Naive thymus-derived CD4-positive, alpha-beta T cell (primary cell): Measurements from ENCODE around the gene SCMH1. TPM values are rescaled to one million over a fixed set of nuclear protein-coding genes. Genes with fewer than 3 reads are reported as not detected.
A peak's percentile ranks its signal among the peaks of the same experiment; 100 is the strongest.

ENCODE experiments used
- ATAC-seq: fragments of 150-1000 bp; cut with Tn5 transposase; 2 replicates; pipeline ENCODE4 v1.10.0; 2021; ENCODE audit warnings: mild to moderate bottlenecking, moderate library complexity
- CTCF ChIA-PET: fragments of 350-600 bp; sonication (Branson Sonifier 250); formaldehyde crosslinking; loops from one replicate; lab custom pipeline; 2021; ENCODE audit warnings: antibody characterized with exemption; lab: Charles Lee
- POLR2A ChIA-PET: fragments of 350-600 bp; sonication (Branson Sonifier 250); formaldehyde crosslinking; loops from one replicate; lab custom pipeline; 2021; ENCODE audit warnings: antibody characterized with exemption, inconsistent platforms; lab: Charles Lee
- DNase-seq, 9 donors: peaks; one replicate each; pipeline versions ENCODE4 v3.0.0 to v3.0.0-alpha.2; 2020 to 2022; ENCODE audit warnings: mixed read lengths in 1 of 9
- H3K27ac ChIP-seq: one replicate; pipeline ENCODE4 v1.7.0; 2013; ENCODE audit warnings: mild to moderate bottlenecking, low read depth, low read length, moderate library complexity
- H3K27me3 ChIP-seq, 2 donors: one replicate each; pipeline ENCODE4 v1.7.0; 2013; ENCODE audit warnings: low read length in 2 of 2, mild to moderate bottlenecking in 2 of 2, moderate library complexity in 2 of 2; ENCODE audit not compliant: control insufficient read depth in 2 of 2, insufficient read depth in 2 of 2
- H3K36me3 ChIP-seq, 3 experiments: 1 replicate in 2 of 3; 2 replicates in 1 of 3; pipeline ENCODE4 v1.7.0; 2013; ENCODE audit warnings: low read length in 3 of 3, mild to moderate bottlenecking in 3 of 3, moderate library complexity in 1 of 3; ENCODE audit not compliant: insufficient read depth in 3 of 3, control insufficient read depth in 2 of 3
- H3K4me1 ChIP-seq, 2 donors: one replicate each; pipeline ENCODE4 v1.7.0; 2013; ENCODE audit warnings: low read length in 2 of 2, mild to moderate bottlenecking in 2 of 2, moderate library complexity in 1 of 2; ENCODE audit not compliant: control insufficient read depth in 2 of 2, insufficient read depth in 2 of 2
- H3K4me3 ChIP-seq: 2 replicates; pipeline ENCODE4 v1.7.0; 2013; ENCODE audit warnings: mild to moderate bottlenecking, low read length
- H3K9me3 ChIP-seq, 3 experiments: 1 replicate in 2 of 3; 2 replicates in 1 of 3; pipeline ENCODE4 v1.7.0; 2013; ENCODE audit warnings: low read length in 3 of 3; ENCODE audit not compliant: control insufficient read depth in 2 of 3
- H3K27ac Mint-ChIP-seq, 9 donors: one replicate each; pipeline ENCODE4 v1.8.0; 2020 to 2022; ENCODE audit warnings: mixed read lengths in 9 of 9, mild to moderate bottlenecking in 8 of 9, moderate library complexity in 5 of 9, inconsistent platforms in 2 of 9
- H3K27me3 Mint-ChIP-seq, 5 donors: one replicate each; pipeline ENCODE4 v1.8.0; 2021 to 2022; ENCODE audit warnings: mixed read lengths in 5 of 5, mild to moderate bottlenecking in 1 of 5
- H3K36me3 Mint-ChIP-seq, 5 donors: one replicate each; pipeline ENCODE4 v1.8.0; 2020 to 2022; ENCODE audit warnings: mixed read lengths in 5 of 5, mild to moderate bottlenecking in 3 of 5, inconsistent platforms in 1 of 5
- H3K4me1 Mint-ChIP-seq, 7 donors: one replicate each; pipeline ENCODE4 v1.8.0; 2020 to 2022; ENCODE audit warnings: mixed read lengths in 7 of 7, mild to moderate bottlenecking in 3 of 7, inconsistent platforms in 1 of 7
- H3K4me3 Mint-ChIP-seq, 10 donors: one replicate each; pipeline ENCODE4 v1.8.0; 2020 to 2022; ENCODE audit warnings: mild to moderate bottlenecking in 10 of 10, mixed read lengths in 10 of 10, moderate library complexity in 6 of 10, inconsistent platforms in 2 of 10
- H3K9me3 Mint-ChIP-seq, 11 donors: one replicate each; pipeline ENCODE4 v1.8.0; 2020 to 2022; ENCODE audit warnings: mixed read lengths in 11 of 11, mild to moderate bottlenecking in 4 of 11, inconsistent platforms in 1 of 11, moderate library complexity in 1 of 11
- intact Hi-C, 2 donors: fragments of 100-400 bp; cut with micrococcal nuclease; formaldehyde crosslinking; loops; one replicate each; pipeline ENCODE4 v1.15.1; 2023
- polyA plus RNA-seq, 2 donors: library from polyadenylated mRNA; unstranded; fragments of 300-500 nt; fragmentation: Illumina TruSeq; gene quantifications; one replicate each; pipeline ENCODE4 v1.2.3, GENCODE V29; 2021
- total RNA-seq, 6 experiments: library from RNA in 5 of 6; stranded (reverse) in 5 of 6; gene quantifications; 1 replicate in 5 of 6; 2 replicates in 1 of 6; pipeline ENCODE4 v1.2.3 and lab custom pipeline; 2021 to 2026

Gene SCMH1
- total and polyA plus RNA-seq, 7 experiments from 2014 or later = 3.6 to 18.6 (median 16.8) TPM

GRCh38 chr1:41032147-41032546, 210.0 kb downstream of the SCMH1 start:
- no peak overlapping the region for H3K4me3 Mint-ChIP-seq
- Histone ChIP-seq H3K9me3 (no peaks in the 10 kb centered on the region), H3K4me3 (no peak overlapping the region), H3K27me3 (no peaks in the 10 kb centered on the region), H3K27ac (no peak overlapping the region), H3K4me1 (no peaks in the 10 kb centered on the region), H3K36me3 (peaks cover 0 to 69% (median 0%) of the 10 kb centered on the region in 3 experiments)
- no peaks in the 10 kb centered on the region for H3K27me3 Mint-ChIP-seq
- ChIA-PET POLR2A (no interaction called here), CTCF (no interaction called here)
- intact Hi-C loops = no loop called here
- H3K4me1 Mint-ChIP-seq = peaks cover 0 to 2% (median 0%) of the 10 kb centered on the region in 7 donors
- ATAC-seq = no peak
- H3K9me3 Mint-ChIP-seq = peaks cover 0 to 2% (median 0%) of the 10 kb centered on the region in 11 donors
- H3K27ac Mint-ChIP-seq = peak overlapping the region in 1 of 9 donors; percentile 58
- peaks cover 15 to 40% (median 17%) of the 10 kb centered on the region in 5 donors for H3K36me3 Mint-ChIP-seq
- no peak for DNase-seq

- H3K27me3 ChIP-seq = no peaks in the 10 kb centered on the region
- Mint-ChIP-seq H3K4me1 (peaks cover 0 to 8% (median 4%) of the 10 kb centered on the region in 7 donors), H3K9me3 (peaks cover 0 to 2% (median 0%) of the 10 kb centered on the region in 11 donors), H3K27ac (no peak overlapping the region), H3K27me3 (no peaks in the 10 kb centered on the region), H3K4me3 (no peak overlapping the region), H3K36me3 (peaks cover 15 to 40% (median 17%) of the 10 kb centered on the region in 5 donors)
- H3K36me3 ChIP-seq = peaks cover 0 to 63% (median 0%) of the 10 kb centered on the region in 3 experiments
- ChIA-PET POLR2A (no interaction called here), CTCF (no interaction called here)
- ATAC-seq = no peak
- no peak overlapping the region for H3K4me3 ChIP-seq
- H3K9me3 ChIP-seq = no peaks in the 10 kb centered on the region
- intact Hi-C loops = no loop called here
- H3K4me1 ChIP-seq = no peaks in the 10 kb centered on the region
- no peak for DNase-seq
- no peak overlapping the region for H3K27ac ChIP-seq
Observed at GRCh38 chr1:41030872-41031616, 211.1 kb downstream of the SCMH1 start.

GRCh38 chr1:41028034-41028642, 214.0 kb downstream of the SCMH1 start:
- Histone ChIP-seq H3K9me3 (no peaks in the 10 kb centered on the region), H3K27me3 (no peaks in the 10 kb centered on the region), H3K36me3 (peaks cover 0 to 36% (median 0%) of the 10 kb centered on the region in 3 experiments), H3K4me1 (no peaks in the 10 kb centered on the region), H3K4me3 (no peak overlapping the region), H3K27ac (no peak overlapping the region)
- H3K4me1 Mint-ChIP-seq = peaks cover 0 to 8% (median 4%) of the 10 kb centered on the region in 7 donors
- H3K27ac Mint-ChIP-seq = no peak overlapping the region
- ATAC-seq (no peak), DNase-seq (no peak)
- H3K4me3 Mint-ChIP-seq = no peak overlapping the region
- peaks cover 0 to 2% (median 0%) of the 10 kb centered on the region in 11 donors for H3K9me3 Mint-ChIP-seq
- CTCF ChIA-PET = no interaction called here
- H3K27me3 Mint-ChIP-seq = no peaks in the 10 kb centered on the region
- peaks cover 10 to 32% (median 14%) of the 10 kb centered on the region in 5 donors for H3K36me3 Mint-ChIP-seq
- intact Hi-C loops = no loop called here
- POLR2A ChIA-PET = no interaction called here

- Mint-ChIP-seq H3K4me3 (no peak overlapping the region), H3K27me3 (no peaks in the 10 kb centered on the region), H3K9me3 (no peaks in the 10 kb centered on the region), H3K4me1 (peaks cover 0 to 14% (median 12%) of the 10 kb centered on the region in 7 donors), H3K36me3 (peaks cover 4 to 22% (median 10%) of the 10 kb centered on the region in 5 donors), H3K27ac (peak overlapping the region in 3 of 9 donors; percentile 6 to 74 (median 65))
- ATAC-seq = no peak
- no peak for DNase-seq
- Histone ChIP-seq H3K27ac (no peak overlapping the region), H3K4me1 (no peaks in the 10 kb centered on the region), H3K9me3 (no peaks in the 10 kb centered on the region), H3K4me3 (no peak overlapping the region), H3K27me3 (no peaks in the 10 kb centered on the region), H3K36me3 (peaks cover 0 to 23% (median 0%) of the 10 kb centered on the region in 3 experiments)
- ChIA-PET POLR2A (no interaction called here), CTCF (no interaction called here)
- intact Hi-C loops = no loop called here
Observed at GRCh38 chr1:41025979-41026819, 215.9 kb downstream of the SCMH1 start.

GRCh38 chr1:41024953-41025352, 217.2 kb downstream of the SCMH1 start:
- H3K27ac Mint-ChIP-seq = peak overlapping the region in 1 of 9 donors; percentile 41

GRCh38 chr1:41023279-41023990, 218.7 kb downstream of the SCMH1 start:
- H3K27ac Mint-ChIP-seq = peak overlapping the region in 1 of 9 donors; percentile 69
- CTCF ChIA-PET = no interaction called here

More at GRCh38 chr1:41024953-41025352, 217.2 kb downstream of the SCMH1 start:
- ChIA-PET POLR2A (no interaction called here), CTCF (no interaction called here)
- Mint-ChIP-seq H3K36me3 (peaks cover 2 to 16% (median 4%) of the 10 kb centered on the region in 5 donors), H3K9me3 (no peaks in the 10 kb centered on the region), H3K4me1 (peaks cover 0 to 14% (median 12%) of the 10 kb centered on the region in 7 donors), H3K27me3 (no peaks in the 10 kb centered on the region), H3K4me3 (no peak overlapping the region)
- no peak for DNase-seq
- Histone ChIP-seq H3K27me3 (no peaks in the 10 kb centered on the region), H3K9me3 (no peaks in the 10 kb centered on the region), H3K4me3 (no peak overlapping the region), H3K36me3 (peaks cover 0 to 23% (median 0%) of the 10 kb centered on the region in 3 experiments), H3K27ac (no peak overlapping the region), H3K4me1 (no peaks in the 10 kb centered on the region)
- ATAC-seq = no peak
- intact Hi-C loops = no loop called here

More at GRCh38 chr1:41023279-41023990, 218.7 kb downstream of the SCMH1 start:
- intact Hi-C loops = no loop called here
- no peaks in the 10 kb centered on the region for H3K9me3 Mint-ChIP-seq
- no peaks in the 10 kb centered on the region for H3K27me3 Mint-ChIP-seq
- no peak overlapping the region for H3K4me3 Mint-ChIP-seq
- no peak overlapping the region for H3K27ac ChIP-seq
- no peak for ATAC-seq
- H3K4me3 ChIP-seq = no peak overlapping the region
- H3K27me3 ChIP-seq = no peaks in the 10 kb centered on the region
- H3K36me3 Mint-ChIP-seq = peaks cover 0 to 9% (median 3%) of the 10 kb centered on the region in 5 donors
- H3K9me3 ChIP-seq = no peaks in the 10 kb centered on the region
- H3K36me3 ChIP-seq = peaks cover 0 to 17% (median 0%) of the 10 kb centered on the region in 3 experiments
- POLR2A ChIA-PET = interaction anchor here (0.6 kb wide), 1 partner anchor 1920 kb away, joined by 3 read pairs; no protein-coding TSS in a partner anchor
- DNase-seq = no peak
- H3K4me1 ChIP-seq = no peaks in the 10 kb centered on the region
- peaks cover 0 to 14% (median 13%) of the 10 kb centered on the region in 7 donors for H3K4me1 Mint-ChIP-seq
